NCI-H2107 (cell line): ENCODE measurements around the gene HSFX2.
"Not testable (repeated sequence)": the region's sequence is repeated elsewhere in the genome, so short reads cannot be mapped to it uniquely, and the experiment has no call there.

Experiments
- DNase-seq: peaks from one replicate; lab custom pipeline; 2025; lab: John Stamatoyannopoulos, UW

The HSFX2 gene

DNA sequence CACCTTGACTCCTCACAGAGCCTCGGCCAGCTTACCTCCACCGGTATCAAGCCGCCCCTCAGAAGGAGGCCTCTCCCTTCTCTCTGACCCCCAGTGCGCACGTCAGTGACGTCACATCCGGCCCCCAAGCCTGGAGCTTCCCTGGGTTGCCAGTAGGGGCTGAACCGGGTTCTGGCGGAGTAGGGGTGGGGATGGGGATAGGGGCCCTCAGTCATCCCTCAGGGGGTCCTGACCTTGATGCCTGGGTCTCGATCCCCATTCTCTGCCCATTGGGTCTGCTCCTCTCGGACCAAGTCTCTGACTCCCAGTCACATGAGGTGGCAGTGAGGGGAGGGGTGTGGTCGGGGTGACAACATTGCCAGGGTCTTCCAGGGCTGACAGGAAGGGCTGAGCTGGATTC lies 7.8 kb downstream of the HSFX2 start, which contains the start of gene MAGEA9B:
Gene MAGEA9B (minus strand): TSS at position 101 of the 400 bp plus-strand sequence. CDS start 4,280 bp downstream, outside the sequence.
- not testable (repeated sequence) for DNase-seq

- not testable (repeated sequence) for DNase-seq
These were observed 9.5 kb downstream of the HSFX2 start for GRCh38 chrX:149585631-149586030.

- not testable (repeated sequence) for DNase-seq
These were observed 21.7 kb downstream of the HSFX2 start for GRCh38 chrX:149573456-149573855.

- no peak for DNase-seq
These were observed 22.4 kb downstream of the HSFX2 start for GRCh38 chrX:149572743-149573142.

GRCh38 chrX:149571770-149572169 lies 23.3 kb downstream of the HSFX2 start:
- DNase-seq: no peak

DNA sequence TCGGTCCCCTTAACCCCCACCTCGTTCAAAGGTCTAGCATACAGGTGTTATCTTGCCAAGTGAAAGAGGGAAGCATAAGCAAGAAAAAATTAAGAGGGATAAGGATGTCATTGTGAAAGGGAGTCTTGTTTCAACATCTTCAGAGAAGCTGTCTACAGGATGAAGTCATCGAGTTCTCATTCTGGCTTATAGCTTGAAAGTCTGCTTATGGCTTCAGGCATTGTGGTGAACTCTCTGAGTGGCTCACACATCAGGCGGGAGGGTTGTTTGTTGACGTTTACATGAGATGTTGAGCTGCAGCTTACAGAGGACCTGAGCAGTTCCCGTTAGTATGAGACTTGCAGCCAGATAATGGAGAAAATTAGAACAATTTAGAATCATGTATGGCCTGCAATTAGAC lies 24.4 kb downstream of the HSFX2 start:
- DNase-seq: peak; percentile 2

- no peak for DNase-seq
These were observed 25.3 kb downstream of the HSFX2 start for GRCh38 chrX:149569770-149570169.

DNA sequence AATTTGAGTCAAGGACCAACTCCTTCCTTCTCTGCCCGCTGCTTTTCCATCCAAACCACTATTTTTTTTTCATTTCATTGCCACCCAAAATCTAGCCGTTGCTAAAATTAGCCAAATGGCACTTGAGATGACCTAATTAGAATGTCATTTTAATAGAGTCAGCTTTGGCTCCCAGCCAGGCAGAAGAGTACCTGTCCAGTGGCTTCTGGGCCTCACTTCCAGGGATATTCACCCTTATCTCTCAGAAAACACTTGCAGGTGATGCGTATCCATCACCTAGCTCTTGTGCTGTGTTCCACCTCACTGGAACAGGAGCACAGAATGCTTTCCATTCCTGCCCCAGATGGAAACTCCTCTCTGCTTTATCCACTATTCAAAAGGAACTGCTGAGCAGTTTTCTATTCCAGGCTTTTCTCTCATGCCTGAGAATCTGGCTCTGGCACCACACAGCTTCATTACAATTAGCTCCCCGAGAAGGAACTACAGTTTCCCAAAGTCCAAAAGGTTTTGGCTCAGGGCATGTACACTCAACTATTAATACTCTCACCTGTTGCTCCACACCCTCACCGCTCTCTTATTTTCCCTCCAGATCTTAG lies 26.3 kb downstream of the HSFX2 start:
- no peak for DNase-seq

DNA sequence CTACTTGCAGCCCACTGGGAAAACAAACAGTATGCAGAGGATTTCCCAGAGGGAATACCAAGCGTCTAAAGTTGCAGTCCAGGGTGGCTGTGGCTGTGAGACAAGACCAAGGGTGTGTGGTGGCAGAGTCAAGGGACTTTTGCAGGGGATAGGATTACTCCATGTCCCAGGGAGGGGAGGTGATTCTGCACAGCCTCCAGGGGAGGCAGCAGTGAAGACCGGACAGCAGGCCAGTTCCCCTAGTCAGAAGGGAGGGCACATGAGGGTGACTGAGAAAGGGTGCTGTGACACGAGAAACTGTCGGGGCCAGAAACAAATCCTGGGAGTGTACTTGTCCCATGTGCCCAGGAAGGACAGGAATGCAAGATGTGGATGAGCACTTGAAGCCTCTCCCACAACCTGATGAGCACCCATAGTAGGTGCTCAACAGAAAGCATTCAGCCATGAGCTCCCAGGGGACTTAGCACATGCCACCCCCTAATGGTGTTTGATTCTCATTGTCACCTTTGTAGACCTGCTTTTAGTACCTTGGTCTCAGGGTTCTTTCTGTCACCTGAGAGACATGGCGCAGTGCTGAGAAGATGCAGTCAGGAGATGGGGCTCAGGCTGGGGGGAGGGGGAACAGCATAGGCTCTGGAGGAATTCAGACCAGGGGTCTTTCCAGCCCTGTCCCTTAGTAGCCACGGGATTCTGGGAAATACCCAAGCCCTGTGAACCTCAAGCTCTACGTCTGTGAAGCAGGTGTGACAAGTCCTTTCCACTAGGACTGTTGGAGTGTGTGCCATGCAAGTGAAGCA lies 27.3 kb downstream of the HSFX2 start:
- peak; percentile 1 for DNase-seq

DNA sequence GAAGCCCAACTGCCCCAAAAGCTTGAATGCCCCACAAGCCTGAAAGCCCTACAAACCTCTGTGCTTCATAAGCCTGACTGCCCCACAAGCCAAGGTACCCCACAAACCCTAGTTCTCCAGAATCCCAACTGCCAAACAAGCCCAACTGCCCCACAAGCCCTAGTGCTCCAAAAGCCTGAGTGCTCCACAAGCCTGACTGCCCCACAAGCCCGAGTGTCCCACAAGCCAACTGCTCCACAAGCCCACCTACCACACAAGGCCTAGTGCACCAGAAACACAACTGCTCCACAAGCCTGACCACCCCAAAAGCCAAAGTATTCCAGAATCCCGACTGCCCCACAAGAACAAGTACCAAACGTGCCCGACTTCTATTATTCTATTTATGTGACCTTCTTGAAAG lies 31.8 kb downstream of the HSFX2 start:
- no peak for DNase-seq

- DNase-seq: not testable (repeated sequence)
These were observed 39.9 kb downstream of the HSFX2 start for GRCh38 chrX:149555251-149555650.

DNA sequence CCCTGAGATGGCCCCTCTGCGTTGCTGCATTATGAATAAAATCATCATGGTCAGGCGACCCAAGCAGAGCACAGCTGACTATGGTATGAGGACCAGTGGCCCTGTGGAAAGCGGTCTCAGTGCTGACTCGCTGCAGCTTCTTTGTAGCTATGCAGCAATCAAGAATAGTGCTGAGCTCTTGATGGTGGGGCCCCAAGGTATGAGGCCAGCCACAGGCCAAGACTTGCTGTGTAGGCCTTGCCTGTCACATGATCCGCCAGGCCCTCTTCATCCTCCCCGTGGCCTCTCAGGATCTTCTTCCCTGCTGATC lies 43.2 kb downstream of the HSFX2 start:
- not testable (repeated sequence) for DNase-seq

GRCh38 chrX:149551245-149551938 lies 43.7 kb downstream of the HSFX2 start:
- DNase-seq: not testable (repeated sequence)

- DNase-seq: not testable (repeated sequence)
These were observed 44.7 kb downstream of the HSFX2 start for GRCh38 chrX:149550454-149550853.

DNA sequence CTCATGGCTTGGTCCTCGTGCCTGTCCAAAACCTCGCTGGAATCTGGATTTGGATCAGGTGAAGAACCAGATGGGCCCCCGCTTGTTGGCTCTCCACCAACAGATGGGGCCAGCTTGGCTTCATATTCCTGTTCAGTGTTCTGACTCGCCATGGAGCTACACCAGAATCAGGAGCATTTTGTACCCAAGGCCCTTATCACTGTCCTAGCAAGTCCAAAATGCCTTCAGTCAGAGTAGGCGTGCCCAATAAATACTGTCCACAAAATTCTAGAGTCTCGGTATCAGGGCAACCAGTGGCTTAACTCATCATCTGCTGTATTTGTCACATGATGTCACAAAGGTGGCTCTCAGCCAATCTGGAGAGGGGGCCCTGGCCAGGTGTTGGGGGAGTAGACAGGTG lies 45.4 kb downstream of the HSFX2 start, which contains the start of gene HSFX3:
Gene HSFX3 (minus strand): TSS at position 224 of the 400 bp plus-strand sequence. CDS start 72 bp downstream, at position 152.
- DNase-seq: not testable (repeated sequence)

GRCh38 chrX:149547782-149548181 lies 47.3 kb downstream of the HSFX2 start:
- DNase-seq: not testable (repeated sequence)

GRCh38 chrX:149546962-149547361 lies 48.2 kb downstream of the HSFX2 start:
- not testable (repeated sequence) for DNase-seq

- not testable (repeated sequence) for DNase-seq
These were observed 49.3 kb downstream of the HSFX2 start for GRCh38 chrX:149545545-149546543.
